GM12878 (cell line): ENCODE results near the gene TFCP2. TPM values are rescaled to one million over a fixed set of nuclear protein-coding genes. Genes with fewer than 3 reads are reported as not detected.

Experiments
- ATAC-seq: fragments of 200-7000 bp; cut with Tn5 transposase; 3 replicates; pipeline ENCODE4 v1.9.1; 2020; ENCODE audit warnings: mild to moderate bottlenecking, moderate library complexity
- BruUV-seq: library from RNA; stranded (reverse); fragments of 400-500 nt; replicated peaks from 2 replicates; lab custom pipeline; 2021; lab: Mats Ljungman, UMichigan
- CTCF ChIA-PET: fragments of 300-600 bp; sonication (Branson Sonifier 250); formaldehyde crosslinking; extraction: SDS; loops from one replicate; lab custom pipeline; 2021; ENCODE audit warnings: inconsistent platforms; lab: Yijun Ruan, JAX
- POLR2A ChIA-PET: fragments of 350-600 bp; formaldehyde crosslinking; extraction: SDS; loops from one replicate; lab custom pipeline; 2021; ENCODE audit warnings: inconsistent platforms; lab: Charles Lee
- RAD21 ChIA-PET: fragments of 300-600 bp; sonication (Branson Sonifier 250); formaldehyde crosslinking; loops from one replicate; lab custom pipeline; 2023; ENCODE audit warnings: antibody characterized with exemption; ENCODE audit not compliant: unreplicated experiment; lab: Charles Lee
- SMC1A ChIA-PET: fragments of 300-600 bp; sonication (Branson Sonifier 250); formaldehyde crosslinking; loops from one replicate; lab custom pipeline; 2023; ENCODE audit not compliant: unreplicated experiment, uncharacterized antibody; lab: Charles Lee
- DNase-seq: peaks from one replicate; pipeline ENCODE4 v3.0.0-alpha.2; 2011; ENCODE audit warnings: low read depth, low spot score
- FAIRE-seq: peaks from 3 replicates; lab custom pipeline; 2011; peaks lifted over from hg19 to GRCh38; lab: Jason Lieb, UNC
- H2AFZ ChIP-seq: 2 replicates; pipeline ENCODE4 v1.6.0; 2011; ENCODE audit warnings: low read depth, low read length, control low read depth; ENCODE audit not compliant: control insufficient read depth
- H3K27ac ChIP-seq: 2 replicates; pipeline ENCODE4 v1.5.1; 2011; ENCODE audit warnings: control low read depth; ENCODE audit not compliant: control insufficient read depth, insufficient read depth
- H3K27me3 ChIP-seq, 2 experiments: replicated peaks in 1 of 2; 2 replicates each; pipeline versions ENCODE4 v1.6.0 to v1.6.1; 2011; ENCODE audit warnings: low read length in 1 of 2; ENCODE audit not compliant: control insufficient read depth in 2 of 2, insufficient read depth in 2 of 2
- H3K36me3 ChIP-seq, 2 experiments: 2 replicates each; pipeline ENCODE4 v1.5.1; 2011; ENCODE audit warnings: low read length in 1 of 2; ENCODE audit not compliant: control insufficient read depth in 2 of 2, insufficient read depth in 2 of 2
- H3K4me1 ChIP-seq: 2 replicates; pipeline ENCODE4 v1.6.1; 2011; ENCODE audit warnings: mild to moderate bottlenecking, low read length, moderate library complexity, mixed read lengths; ENCODE audit not compliant: control insufficient read depth, insufficient read depth
- H3K4me2 ChIP-seq: 2 replicates; pipeline ENCODE4 v1.6.0; 2011; ENCODE audit warnings: control low read depth; ENCODE audit not compliant: control insufficient read depth, insufficient read depth
- H3K4me3 ChIP-seq: fragments of 200-600 bp; sonication (generic); 2 replicates; pipeline ENCODE4 v1.5.1; 2016
- H3K79me2 ChIP-seq: 2 replicates; pipeline ENCODE4 v1.6.0; 2011; ENCODE audit warnings: low read length; ENCODE audit not compliant: control insufficient read depth, insufficient read depth
- H3K9ac ChIP-seq: 2 replicates; pipeline ENCODE4 v1.8.0; 2011; ENCODE audit warnings: low read length, control low read depth, mixed read lengths; ENCODE audit not compliant: control insufficient read depth, insufficient read depth
- H3K9me3 ChIP-seq: replicated peaks from 3 replicates; pipeline ENCODE4 v1.5.1; 2011; ENCODE audit warnings: mild to moderate bottlenecking, low read length; ENCODE audit not compliant: control insufficient read depth, insufficient read depth
- H4K20me1 ChIP-seq: 2 replicates; pipeline ENCODE4 v1.6.0; 2011; ENCODE audit not compliant: control insufficient read depth, insufficient read depth
- ASH2L ChIP-seq: fragments of 300-600, 200-600 bp; sonication (generic); IDR thresholded peaks from 2 replicates; pipeline ENCODE4 v1.6.1; 2017; ENCODE audit warnings: low read depth, mild to moderate bottlenecking, borderline replicate concordance
- CBFB ChIP-seq: IDR thresholded peaks from 2 replicates; pipeline ENCODE4 v1.6.1; 2016; ENCODE audit warnings: antibody characterized with exemption, low read depth
- CEBPZ ChIP-seq: fragments of 150-350 bp; IDR thresholded peaks from 2 replicates; pipeline ENCODE4 v1.6.1; 2016; ENCODE audit warnings: low read depth, low read length
- CTCF ChIP-seq, 3 experiments: IDR thresholded peaks in 2 of 3; conservative IDR thresholded peaks in 1 of 3; 2 replicates each; pipeline ENCODE4 v1.5.1; 2011; ENCODE audit warnings: low read depth in 3 of 3, low read length in 3 of 3, mild to moderate bottlenecking in 3 of 3, control low read depth in 2 of 3, moderate library complexity in 2 of 3, inconsistent platforms in 1 of 3, mixed read lengths in 1 of 3; ENCODE audit not compliant: control insufficient read depth in 2 of 3, insufficient read depth in 1 of 3; ENCODE audit errors: extremely low read depth in 1 of 3
- EED ChIP-seq: sonication (generic); IDR thresholded peaks from 2 replicates; pipeline ENCODE4 v1.6.1; 2016; ENCODE audit warnings: antibody characterized with exemption, low read depth
- GATAD2B ChIP-seq: fragments of 450-650 bp; conservative IDR thresholded peaks from 2 replicates; pipeline ENCODE4 v1.6.1; 2017; ENCODE audit warnings: low read depth, mild to moderate bottlenecking, moderate library complexity
- HDGF ChIP-seq: fragments of 450-650 bp; IDR thresholded peaks from 2 replicates; pipeline ENCODE4 v1.6.1; 2016; ENCODE audit warnings: antibody characterized with exemption
- IRF4 ChIP-seq: IDR thresholded peaks from 2 replicates; pipeline ENCODE4 v1.6.1; 2011; ENCODE audit warnings: low read depth, low read length
- NBN ChIP-seq: fragments of 450-650 bp; IDR thresholded peaks from 2 replicates; pipeline ENCODE4 v1.6.1; 2016
- POLR2AphosphoS2 ChIP-seq: IDR thresholded peaks from 2 replicates; pipeline ENCODE4 v1.6.1; 2011; ENCODE audit warnings: low read depth, mild to moderate bottlenecking, low read length, improper control_type of control experiment, moderate library complexity
- REST ChIP-seq: IDR thresholded peaks from 2 replicates; pipeline ENCODE4 v1.6.1; 2012; ENCODE audit warnings: mild to moderate bottlenecking, low read depth, low read length
- SIX5 ChIP-seq: IDR thresholded peaks from 2 replicates; pipeline ENCODE4 v1.6.1; 2011; ENCODE audit warnings: mild to moderate bottlenecking, low read depth, low read length, moderate library complexity; ENCODE audit not compliant: severe bottlenecking
- ZBTB4 ChIP-seq: fragments of 450-650 bp; formaldehyde crosslinking; IDR thresholded peaks from 2 replicates; pipeline ENCODE4 v1.4.0; 2022; ENCODE audit warnings: mild to moderate bottlenecking, moderate library complexity
- WGBS: methylation state at CpG from one replicate; pipeline ENCODE4 v1.1.6; 2016; ENCODE audit warnings: low lambda C conversion rate; ENCODE audit not compliant: insufficient replicate concordance, insufficient coverage; ENCODE audit errors: missing lambda C conversion rate; 5-methylcytosine and 5-hydroxymethylcytosine counted together
- in situ Hi-C: fragments of 300-500 bp; cut with MboI; formaldehyde crosslinking; loops from 9 replicates; pipeline ENCODE4 v1.14.3; 2018; ENCODE audit warnings: mixed read lengths
- intact Hi-C: fragments of 100-400 bp; cut with micrococcal nuclease; formaldehyde crosslinking; loops from one replicate; pipeline ENCODE4 v1.14.2; 2022; ENCODE audit not compliant: unreplicated experiment
- polyA plus RNA-seq, 11 experiments: library from polyadenylated mRNA; depleted of rRNA in 4 of 11; unstranded in 6 of 11; stranded (reverse) in 5 of 11; fragments of >200 nt; fragmentation: Nextera tagmentation in 4 of 11; fragmentation: Illumina TruSeq in 1 of 11; extraction: Ambion mirVana in 4 of 11; extraction: Trizol in 1 of 11; gene quantifications; 1 replicate in 1 of 11; 2 replicates in 10 of 11; pipeline versions ENCODE4 v1.2.1 to v1.2.3, GENCODE V29; 2011 to 2016; ENCODE audit warnings: inconsistent platforms in 2 of 11, missing spikeins in 2 of 11, low read depth in 1 of 11
- total RNA-seq, 4 experiments: library from RNA; depleted of rRNA in 3 of 4; stranded (reverse); fragments of >200 nt in 3 of 4; fragmentation: Illumina TruSeq in 1 of 4; extraction: Trizol in 1 of 4; gene quantifications; 2 replicates each; pipeline versions ENCODE4 v1.2.1 to v1.2.3, GENCODE V29; 2013 to 2021

TFCP2 gene
- total and polyA plus RNA-seq, 10 of the 15 experiments (the other 5 are each of a cell fraction or from before 2014, with no cell fraction given) = 5.8 to 29.7 (median 14.2) TPM

- Histone ChIP-seq H3K27ac (no peak overlapping the region), H3K9me3 (no peaks in the 10 kb centered on the region), H4K20me1 (no peaks in the 10 kb centered on the region), H3K4me2 (no peak overlapping the region), H3K79me2 (no peaks in the 10 kb centered on the region), H3K36me3 (no peaks in the 10 kb centered on the region), H3K4me3 (no peak overlapping the region), H3K27me3 (no peaks in the 10 kb centered on the region), H3K9ac (no peak overlapping the region), H2AFZ (peak overlapping the region; percentile 13; the same call in 1 of the 2 replicates), H3K4me1 (peaks cover 21% of the 10 kb centered on the region)
- SMC1A ChIA-PET = no interaction called here
- in situ Hi-C loops (no loop called here), intact Hi-C loops (no loop called here)
- DNase-seq (no peak), ATAC-seq (no peak), FAIRE-seq (no peak)
- RAD21 ChIA-PET = no interaction called here
- BruUV-seq = no TSS peak
- POLR2A ChIA-PET = no interaction called here
- CTCF ChIA-PET = no interaction called here
- 46% methylated on average over 3 of the region's 3 CpGs for WGBS
- TF ChIP-seq EED = no peak
- TF ChIP-seq REST = no peak
- no peak for TF ChIP-seq CBFB
- TF ChIP-seq ZBTB4 (CRISPR knock-in tag) = no peak
- no peak for TF ChIP-seq CTCF (IDR thresholded peaks at IDR 0.05 in 2 of 3, conservative IDR thresholded peaks at IDR 0.05 in 1 of 3; ENCODE audit: control insufficient read depth in 2 of 3, extremely low read depth in 1 of 3, insufficient read depth in 1 of 3, low read depth in 3 of 3, low read length in 3 of 3)
- no peak for TF ChIP-seq GATAD2B
- TF ChIP-seq NBN = no peak
- TF ChIP-seq CEBPZ = no peak
- no peak for TF ChIP-seq SIX5
- no peak for TF ChIP-seq IRF4
- no peak for TF ChIP-seq HDGF
- no peak for TF ChIP-seq POLR2AphosphoS2
- no peak for TF ChIP-seq ASH2L
These were observed 10.4 kb upstream of the TFCP2 start for GRCh38 chr12:51183349-51183748.
